DOHH2 (cell line): ENCODE results near the gene MAN2A1.

ENCODE experiments used
- CTCF ChIP-seq: fragments of 200-600 bp; sonication (generic); IDR thresholded peaks from one replicate; pipeline ENCODE4 v1.5.1; 2014; ENCODE audit warnings: antibody characterized with exemption, mild to moderate bottlenecking, low read depth, low read length; ENCODE audit not compliant: poor library complexity, severe bottlenecking
- EZH2phosphoT487 ChIP-seq: fragments of 200-600 bp; sonication (generic); IDR thresholded peaks from 2 replicates; pipeline ENCODE4 v1.6.1; 2017; ENCODE audit warnings: borderline replicate concordance, mild to moderate bottlenecking, antibody characterized with exemption, low read length, moderate library complexity, mixed read lengths

- no peak for TF ChIP-seq CTCF
- TF ChIP-seq EZH2phosphoT487 = no peak
Measured at GRCh38 chr5:109837231-109837861, 147.6 kb downstream of the MAN2A1 start.
